HG03025 (cell line): ENCODE results near the gene TGFB3.

ENCODE experiments used
- ATAC-seq: cut with Tn5 transposase; IDR thresholded peaks from one replicate; pipeline ENCODE4 v1.9.1; 2021; ENCODE audit warnings: mild to moderate bottlenecking, moderate library complexity; ENCODE audit not compliant: unreplicated experiment, low FRiP score

TGFB3 gene

DNA sequence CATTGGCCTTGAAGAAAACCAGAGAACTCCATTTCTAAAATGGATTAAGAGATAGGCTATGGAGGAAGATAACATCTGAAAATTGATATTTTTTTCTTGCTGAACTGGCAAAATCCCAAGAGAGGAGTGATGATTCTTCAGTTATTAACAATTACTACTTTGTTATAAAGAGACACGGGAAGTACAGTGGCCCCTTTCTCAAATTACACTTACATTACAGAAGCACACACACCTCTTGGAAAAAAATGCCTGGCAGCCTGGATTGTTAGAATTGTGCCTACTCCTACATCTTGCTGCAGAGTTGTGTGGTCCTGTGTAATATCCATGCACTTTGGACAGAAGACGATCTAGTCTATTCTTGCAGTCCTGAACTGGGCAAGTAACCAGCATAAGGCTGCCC, 71.7 kb downstream of the TGFB3 start:
- ATAC-seq: no peak

DNA sequence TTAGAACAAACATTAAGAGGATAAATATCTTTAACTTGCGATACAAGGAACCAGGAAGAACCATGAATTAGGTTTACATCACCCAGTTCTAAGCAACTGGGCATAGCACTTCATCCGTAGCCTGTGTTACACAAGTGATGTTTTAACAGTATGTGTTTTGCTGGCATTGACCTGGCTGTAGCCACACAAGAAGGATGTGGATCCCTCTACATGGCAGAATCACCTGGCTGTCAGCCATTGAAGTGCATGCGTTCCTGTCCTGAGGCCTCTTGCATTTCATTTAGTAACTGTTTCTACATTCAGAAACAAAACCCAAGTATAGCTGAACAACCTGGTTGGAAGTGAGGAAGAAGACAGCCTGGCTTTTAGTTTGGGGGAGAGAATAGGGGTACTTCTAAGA, 72.2 kb downstream of the TGFB3 start:
- no peak for ATAC-seq
